Measurements from ENCODE around the gene PLK4.

PLK4 gene

GRCh38 chr4:127880763-127881562 is at the start of gene PLK4:
Gene PLK4 (plus strand): TSS chr4:127880893. CDS start chr4:127881135, 242 bp downstream.
- peak; percentile 85 for DNase-seq (ENCODE audit: extremely low read depth, low read depth)
- TF ChIP-seq CTCF (IDR thresholded peaks at IDR 0.05; ENCODE audit: low read depth, low read length), result no peak

GRCh38 chr4:127832585-127832984 is 48.1 kb upstream of the PLK4 start:
- no peak for TF ChIP-seq CTCF (IDR thresholded peaks at IDR 0.05; ENCODE audit: low read depth, low read length)
- no peak for DNase-seq (ENCODE audit: extremely low read depth, low read depth)

- no peak for DNase-seq (ENCODE audit: extremely low read depth, low read depth)
- TF ChIP-seq CTCF (IDR thresholded peaks at IDR 0.05; ENCODE audit: low read depth, low read length), result no peak
These were observed 36.7 kb upstream of the PLK4 start for GRCh38 chr4:127843704-127844600.

GRCh38 chr4:127844601-127845116 is 36.0 kb upstream of the PLK4 start:
- no peak for DNase-seq (ENCODE audit: extremely low read depth, low read depth)
- no peak for TF ChIP-seq CTCF (IDR thresholded peaks at IDR 0.05; ENCODE audit: low read depth, low read length)

GRCh38 chr4:127846061-127846460 is 34.6 kb upstream of the PLK4 start:
- TF ChIP-seq CTCF (IDR thresholded peaks at IDR 0.05; ENCODE audit: low read depth, low read length), result no peak
- no peak for DNase-seq (ENCODE audit: extremely low read depth, low read depth)

GRCh38 chr4:127846765-127847164 is 33.9 kb upstream of the PLK4 start:
- TF ChIP-seq CTCF (IDR thresholded peaks at IDR 0.05; ENCODE audit: low read depth, low read length), result no peak
- no peak for DNase-seq (ENCODE audit: extremely low read depth, low read depth)
